Measurements from ENCODE around the gene EGFL8. TPM values are rescaled to one million over a fixed set of nuclear protein-coding genes. Genes with fewer than 3 reads are reported as not detected.

Gene EGFL8
- total and polyA plus RNA-seq, 9 of the 15 experiments (the other 6 are each of a cell fraction or from before 2014, with no cell fraction given) = 2.2 to 47.4 (median 14.2) TPM

GRCh38 chr6:32177788-32178546 lies 13.6 kb downstream of the EGFL8 start, which contains the start of gene RNF5 (continued):
- TF ChIP-seq ATF3 (IDR thresholded peaks at IDR 0.05) = no peak
- peak; percentile 75 for TF ChIP-seq ATF3 (CRISPR knock-in tag; conservative IDR thresholded peaks at IDR 0.05)
- no peak for TF ChIP-seq ZNF239 (CRISPR knock-in tag; IDR thresholded peaks at IDR 0.05)
- no peak for TF ChIP-seq E4F1 (CRISPR knock-in tag; IDR thresholded peaks at IDR 0.05; ENCODE audit: borderline replicate concordance)
- TF ChIP-seq PYGO2 (tag; IDR thresholded peaks at IDR 0.05) = no peak; the same call in 1 of the 2 replicates
- no peak for TF ChIP-seq KLF13 (tag; IDR thresholded peaks at IDR 0.05; ENCODE audit: borderline replicate concordance, low read depth)
- TF ChIP-seq POLR3A (IDR thresholded peaks at IDR 0.05; ENCODE audit: borderline replicate concordance, extremely low read depth, insufficient read depth, insufficient read length) = no peak
- TF ChIP-seq ETS2 (tag; IDR thresholded peaks at IDR 0.05; ENCODE audit: borderline replicate concordance, poor library complexity, severe bottlenecking) = no peak
- peak; percentile 96 for TF ChIP-seq MAFF (IDR thresholded peaks at IDR 0.05; ENCODE audit: low read length)
- peak; percentile 100 for TF ChIP-seq PKNOX1 (IDR thresholded peaks at IDR 0.05)
- no peak for TF ChIP-seq ZNF830 (CRISPR knock-in tag; IDR thresholded peaks at IDR 0.05)
- no peak for TF ChIP-seq ZNF280B (CRISPR knock-in tag; IDR thresholded peaks at IDR 0.05)
- TF ChIP-seq PCBP1 (IDR thresholded peaks at IDR 0.05; ENCODE audit: low read depth, low read length, poor library complexity, severe bottlenecking) = no peak
- no peak for TF ChIP-seq HDAC8 (tag; IDR thresholded peaks at IDR 0.05)
- no peak for TF ChIP-seq ZNF324 (CRISPR knock-in tag; IDR thresholded peaks at IDR 0.05)
- TF ChIP-seq ZFP1 (CRISPR knock-in tag; IDR thresholded peaks at IDR 0.05) = no peak
- TF ChIP-seq SMARCE1 (IDR thresholded peaks at IDR 0.05) = no peak
- TF ChIP-seq EZH2 (IDR thresholded peaks at IDR 0.05; ENCODE audit: borderline replicate concordance, low read depth, low read length) = no peak
- TF ChIP-seq SREBF1 (IDR thresholded peaks at IDR 0.05; ENCODE audit: borderline replicate concordance, low read depth, low read length) = no peak
- no peak for TF ChIP-seq CTCF (IDR thresholded peaks at IDR 0.05 in 2 of 3, conservative IDR thresholded peaks at IDR 0.05 in 1 of 3; ENCODE audit: insufficient read depth in 2 of 3, low read depth in 1 of 3, low read length in 3 of 3)

Measured in K562 (cell line).